ENCODE measurements around the gene PSMD13. TPM values are rescaled to one million over a fixed set of nuclear protein-coding genes. Genes with fewer than 3 reads are reported as not detected.

The PSMD13 gene
- total RNA-seq, 6 donors from 2014 or later, result 85.2 to 113 (median 106) TPM

- no peak for ATAC-seq (ENCODE audit: low FRiP score in 2 of 2)
- peaks cover 0 to 15% (median 9%) of the 10 kb centered on the region in 4 donors for H3K36me3 ChIP-seq
- WGBS, 2 donors, result 76% methylated on average over 14 of the region's 15 CpGs; no CpG with 5 or more reads in 1 of the 2 donors
- DNase-seq, result peak; percentile 20 to 69
- no peaks in the 10 kb centered on the region for H3K9me3 ChIP-seq
- peaks cover 0 to 23% (median 2%) of the 10 kb centered on the region in 4 donors for H3K4me1 ChIP-seq
- H3K4me3 ChIP-seq, result no peak overlapping the region
- no peak overlapping the region for H3K27ac ChIP-seq
- H3K27me3 ChIP-seq, result peaks cover 0 to 16% (median 4%) of the 10 kb centered on the region in 4 donors
- no peak for TF ChIP-seq CTCF (IDR thresholded peaks at IDR 0.05)
- TF ChIP-seq EP300 (IDR thresholded peaks at IDR 0.05), result no peak
- peak in 1 of 4 donors; percentile 4 for TF ChIP-seq POLR2A (IDR thresholded peaks at IDR 0.05)
- no peak for TF ChIP-seq POLR2AphosphoS5 (IDR thresholded peaks at IDR 0.05)
Measured at GRCh38 chr11:298406-299065, 61.8 kb downstream of the PSMD13 start.

DNA sequence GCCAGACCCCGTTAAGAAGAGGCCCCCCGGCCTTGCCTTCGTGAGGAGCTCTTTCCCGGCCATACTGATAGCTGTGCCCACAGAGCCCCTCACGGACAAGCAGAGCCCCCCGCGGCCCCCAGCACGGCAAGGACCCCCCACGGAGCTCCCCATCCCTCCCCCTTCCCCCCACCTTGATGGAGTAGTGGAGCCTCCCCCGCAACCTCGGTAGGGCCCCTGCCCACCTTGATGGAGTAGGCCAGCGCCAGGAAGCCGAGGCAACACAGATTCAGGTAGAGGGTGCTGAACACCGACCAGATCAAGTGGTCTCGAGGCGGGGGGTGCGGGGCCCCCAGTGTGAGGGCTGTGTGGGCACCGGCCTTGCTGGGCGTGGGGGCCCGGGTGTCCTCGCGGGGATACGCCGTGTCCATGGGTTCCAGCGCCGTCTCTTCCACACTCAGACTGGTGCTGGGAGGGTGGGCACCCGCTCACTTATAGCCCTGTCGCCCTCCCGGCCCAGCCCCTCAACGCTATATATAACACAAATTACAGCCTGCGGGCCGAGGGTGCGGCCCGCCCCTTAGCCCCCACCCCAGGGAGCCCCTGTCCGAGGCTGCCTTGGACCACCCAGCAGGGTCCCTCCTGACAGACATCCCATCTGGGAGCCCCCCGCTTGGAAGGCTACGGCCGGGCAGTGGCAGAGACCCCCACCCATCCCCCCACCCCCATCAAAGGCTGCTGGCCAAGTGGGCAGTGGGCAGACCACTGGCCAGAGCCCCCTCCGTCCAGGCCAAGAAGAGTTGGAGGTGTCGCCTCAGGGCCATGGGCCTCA, 62.5 kb downstream of the PSMD13 start, which contains the start of gene IFITM5:
IFITM5 (minus strand) TSS at position 446 of the 811 bp plus-strand sequence; CDS start at position 410, 36 bp downstream.
- ATAC-seq (ENCODE audit: low FRiP score in 2 of 2) (no peak), DNase-seq (peak in 1 of 2 donors; percentile 85)
- Histone ChIP-seq H3K4me1 (peaks cover 0 to 23% (median 2%) of the 10 kb centered on the region in 4 donors), H3K27me3 (peaks cover 0 to 16% (median 4%) of the 10 kb centered on the region in 4 donors), H3K27ac (no peak within 1 kb of the TSS), H3K36me3 (peaks cover 0 to 8% (median 3%) of the 10 kb centered on the region in 4 donors), H3K4me3 (no peak within 1 kb of the TSS), H3K9me3 (no peaks in the 10 kb centered on the region)
- WGBS, 2 donors, result 0 to 59% methylated on average over 1 to 31 of the region's 40 CpGs
- TF ChIP-seq EP300 (IDR thresholded peaks at IDR 0.05), result no peak

DNA sequence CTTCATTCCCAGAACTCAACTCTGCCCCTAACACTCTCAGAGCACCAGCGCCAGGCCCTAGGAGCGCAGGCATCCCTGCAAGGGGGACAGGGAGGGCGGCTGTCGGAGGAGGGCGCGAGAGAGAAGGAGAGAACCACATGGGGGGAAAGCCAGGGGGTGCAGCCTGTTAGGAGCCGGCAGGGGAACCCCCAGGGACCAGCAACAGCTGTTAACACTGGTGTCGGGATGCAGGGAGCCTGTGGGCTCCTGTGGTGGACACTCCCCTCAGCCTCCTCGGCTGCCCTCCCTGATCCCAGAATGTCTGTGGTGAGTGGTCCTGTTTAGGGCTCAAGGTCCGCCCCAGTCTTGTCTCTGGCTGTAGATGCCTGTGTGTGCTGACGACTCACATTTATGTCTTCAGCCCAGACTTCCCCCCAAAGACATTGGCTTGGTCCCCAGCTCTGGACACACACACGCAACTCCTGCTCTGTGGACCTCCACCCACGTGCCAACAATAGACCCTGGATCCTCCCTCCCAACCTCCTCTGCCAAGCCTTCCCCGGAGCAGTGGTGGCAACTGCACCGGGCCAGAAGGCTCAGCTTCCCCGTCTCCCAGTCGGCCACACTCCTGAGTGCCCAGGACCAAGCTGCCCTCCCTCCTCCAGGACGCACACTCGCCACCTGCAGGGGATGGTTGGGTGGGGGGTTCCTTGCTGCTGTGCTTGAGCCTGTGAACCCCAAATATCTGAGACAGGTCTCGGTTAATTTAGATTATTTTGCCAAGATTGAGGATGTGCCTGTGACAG, 63.4 kb downstream of the PSMD13 start:
- ATAC-seq (ENCODE audit: low FRiP score in 2 of 2), result no peak
- H3K27me3 ChIP-seq, result peaks cover 0 to 16% (median 4%) of the 10 kb centered on the region in 4 donors
- no peaks in the 10 kb centered on the region for H3K36me3 ChIP-seq
- no peak overlapping the region for H3K27ac ChIP-seq
- 11 to 30% methylated on average over 16 to 20 of the region's 20 CpGs for WGBS, 2 donors
- DNase-seq, result peak in 1 of 2 donors; percentile 44
- H3K4me3 ChIP-seq, result no peak overlapping the region
- H3K4me1 ChIP-seq, result peaks cover 2 to 32% (median 6%) of the 10 kb centered on the region in 4 donors
- no peaks in the 10 kb centered on the region for H3K9me3 ChIP-seq
- TF ChIP-seq POLR2AphosphoS5 (IDR thresholded peaks at IDR 0.05) (no peak), POLR2A (IDR thresholded peaks at IDR 0.05) (no peak), CTCF (IDR thresholded peaks at IDR 0.05) (peak in 1 of 6 experiments; percentile 26), EP300 (IDR thresholded peaks at IDR 0.05) (no peak)

Other genes with a start within 250 kb of the PSMD13 start
- gene SCGB1C1, start 43.9 kb upstream of the PSMD13 start, total RNA-seq, result not detected
- gene BET1L, start 29.6 kb upstream of the PSMD13 start, total RNA-seq, result 10 to 100 TPM; 24.3 to 70.1 (median 39.0) TPM
- 100 to 1,000 TPM in 4 of 6 donors, 10 to 100 TPM in 2; 65.9 to 135 (median 105) TPM for gene RIC8A, start 29.3 kb upstream of the PSMD13 start, total RNA-seq
- 10 to 100 TPM; 11.7 to 37.6 (median 24.0) TPM for gene SIRT3, start 634 bp upstream of the PSMD13 start, total RNA-seq
- 1 to 10 TPM; 1.3 to 7.3 (median 3.1) TPM for gene NLRP6, start 41.4 kb downstream of the PSMD13 start, total RNA-seq
- 100 to 1,000 TPM in 2 of 6 donors, 10 to 100 TPM in 4; 34.1 to 535 (median 65.2) TPM for gene PGGHG, start 52.1 kb downstream of the PSMD13 start, total RNA-seq
- gene IFITM5, start 62.5 kb downstream of the PSMD13 start, total RNA-seq, result not detected
- gene IFITM2, start 70.8 kb downstream of the PSMD13 start, total RNA-seq, result 100 to 1,000 TPM; 113 to 704 (median 271) TPM
- gene IFITM1, start 77.1 kb downstream of the PSMD13 start, total RNA-seq, result 100 to 1,000 TPM in 1 of 6 donors, 10 to 100 TPM in 5; 16.8 to 119 (median 74.5) TPM
- gene IFITM3, start 83.9 kb downstream of the PSMD13 start, total RNA-seq, result 100 to 1,000 TPM; 132 to 860 (median 360) TPM
- gene B4GALNT4, start 132.5 kb downstream of the PSMD13 start, total RNA-seq, result 1 to 10 TPM in 1 of 6 donors, under 1 TPM in 4, not detected in 1; 0.23 to 2.1 (median 0.54) TPM
- 10 to 100 TPM; 33.4 to 86.3 (median 55.2) TPM for gene PKP3, start 157.2 kb downstream of the PSMD13 start, total RNA-seq
- 100 to 1,000 TPM in 3 of 6 donors, 10 to 100 TPM in 3; 54.7 to 116 (median 91.1) TPM for gene SIGIRR, start 178.0 kb downstream of the PSMD13 start, total RNA-seq
- 10 to 100 TPM; 11.7 to 62.9 (median 18.8) TPM for gene ANO9, start 205.0 kb downstream of the PSMD13 start, total RNA-seq
- gene PTDSS2, start 213.3 kb downstream of the PSMD13 start, total RNA-seq, result 100 to 1,000 TPM in 1 of 6 donors, 10 to 100 TPM in 5; 29.6 to 188 (median 45.1) TPM

Data from upper lobe of left lung (tissue), 6 donors.